ENCODE measurements around the gene ATXN10.
"Not testable (repeated sequence)": the region's sequence is repeated elsewhere in the genome, so short reads cannot be mapped to it uniquely, and the experiment has no call there.

ATXN10 gene

GRCh38 chr22:45709060-45709739, 37.6 kb downstream of the ATXN10 start:
- DNase-seq (ENCODE audit: low read depth in 2 of 2): no peak

DNA sequence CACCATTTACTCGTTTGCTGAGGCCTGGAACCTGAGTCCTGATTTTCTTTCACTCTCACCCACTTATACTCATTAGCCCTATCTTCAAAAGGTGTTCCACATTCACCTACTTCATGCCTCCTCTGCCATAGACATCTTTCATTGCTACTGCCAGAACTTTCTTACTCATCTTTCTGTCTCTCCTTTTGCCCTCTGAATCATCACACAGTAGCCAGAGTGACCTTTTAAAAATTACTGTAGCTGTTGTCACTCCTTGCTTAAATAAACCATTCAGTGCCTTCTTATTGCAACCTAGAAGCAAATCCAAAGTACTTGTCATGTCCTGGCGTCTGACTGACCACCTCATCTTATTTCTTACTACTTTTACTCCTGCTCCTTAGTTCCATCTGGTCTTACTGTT, 38.2 kb downstream of the ATXN10 start:
- DNase-seq (ENCODE audit: low read depth in 2 of 2): no peak

- DNase-seq (ENCODE audit: low read depth in 2 of 2): no peak
Measured at GRCh38 chr22:45710469-45710868, 38.8 kb downstream of the ATXN10 start.

DNA sequence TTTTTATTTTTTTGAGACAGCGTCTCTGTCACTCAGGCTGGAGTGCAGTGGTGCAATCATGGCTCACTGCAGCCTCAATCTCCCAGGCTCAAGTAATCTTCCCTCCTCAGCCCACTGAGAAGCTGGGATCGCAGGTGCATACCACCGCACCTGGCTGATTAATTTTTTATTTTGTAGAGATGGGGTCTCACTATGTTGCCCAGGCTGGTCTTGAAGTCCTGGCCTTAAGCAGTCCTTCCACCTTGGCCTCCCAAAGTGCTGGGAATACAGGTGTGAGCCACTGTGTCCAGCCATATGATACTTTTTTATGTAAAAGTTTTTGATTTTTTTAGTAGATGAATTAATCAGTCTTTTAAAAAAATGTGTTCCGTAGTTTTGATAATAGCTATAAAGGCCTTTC, 42.8 kb downstream of the ATXN10 start:
- DNase-seq (ENCODE audit: low read depth in 2 of 2): not testable (repeated sequence)

DNA sequence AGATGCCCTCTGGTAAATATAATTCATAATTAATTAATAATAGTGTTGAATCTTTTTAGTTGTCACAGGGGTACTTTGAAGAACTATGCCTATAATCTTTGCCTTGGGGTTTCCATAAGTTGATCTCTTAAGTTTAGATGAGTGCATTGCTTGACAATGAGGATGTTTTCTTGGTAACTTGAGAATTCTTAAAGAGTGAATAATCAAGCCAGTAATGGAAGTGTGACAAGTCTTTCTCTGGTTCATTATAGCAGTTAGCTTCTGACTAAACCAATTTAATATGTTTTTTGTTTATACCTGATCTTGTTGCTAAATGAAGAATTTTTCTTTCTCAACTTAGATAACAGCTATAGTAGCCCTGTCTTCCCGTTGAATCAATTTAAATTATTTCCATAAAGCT, 46.2 kb downstream of the ATXN10 start:
- no peak for DNase-seq (ENCODE audit: low read depth in 2 of 2)

DNA sequence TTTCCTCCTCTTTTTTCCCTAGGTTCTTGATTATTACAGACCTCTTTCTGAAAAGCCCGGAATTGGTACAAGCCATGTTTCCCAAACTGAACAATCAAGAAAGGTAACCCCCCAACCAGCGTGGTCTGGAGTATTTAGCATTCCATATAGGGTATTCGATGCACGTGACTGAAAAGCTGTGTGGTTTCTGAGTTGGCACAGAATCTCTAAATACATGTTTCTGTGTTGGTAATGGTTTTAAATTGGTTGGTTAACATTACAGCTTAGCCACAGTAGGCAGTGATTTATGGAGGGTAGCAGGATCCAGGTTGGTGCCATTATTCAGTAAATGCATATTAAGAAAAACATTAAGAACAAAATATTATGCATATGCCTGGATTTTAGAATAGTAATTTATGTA, 46.8 kb downstream of the ATXN10 start:
- DNase-seq (ENCODE audit: low read depth in 2 of 2): no peak

GRCh38 chr22:45720839-45721378, 49.3 kb downstream of the ATXN10 start:
- no peak for DNase-seq (ENCODE audit: low read depth in 2 of 2)

- no peak for DNase-seq (ENCODE audit: low read depth in 2 of 2)
Measured at GRCh38 chr22:45722006-45722405, 50.4 kb downstream of the ATXN10 start.

GRCh38 chr22:45726081-45726480, 54.4 kb downstream of the ATXN10 start:
- no peak for DNase-seq (ENCODE audit: low read depth in 2 of 2)

- DNase-seq (ENCODE audit: low read depth in 2 of 2): no peak
Measured at GRCh38 chr22:45731041-45731797, 59.6 kb downstream of the ATXN10 start.

GRCh38 chr22:45731798-45732495, 60.3 kb downstream of the ATXN10 start:
- DNase-seq (ENCODE audit: low read depth in 2 of 2): no peak

DNA sequence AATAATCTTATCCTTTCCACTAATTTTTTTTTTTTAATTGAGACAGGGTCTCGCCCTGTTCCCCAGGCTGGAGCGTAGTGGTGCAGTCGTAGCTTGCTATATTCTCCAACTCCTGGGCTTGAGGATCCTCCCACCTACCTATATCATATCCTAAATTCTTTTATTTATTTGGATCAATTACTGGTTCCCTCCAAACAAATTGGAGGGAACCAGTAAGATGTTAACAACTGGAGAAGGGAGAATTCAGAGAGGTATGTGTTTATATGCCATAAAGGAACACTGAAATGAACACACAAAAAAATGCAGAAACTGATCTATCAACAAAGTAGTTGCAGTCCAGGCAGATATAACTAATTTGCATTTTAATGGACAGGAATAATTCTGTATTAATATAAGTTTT, 63.6 kb downstream of the ATXN10 start:
- DNase-seq (ENCODE audit: low read depth in 2 of 2): no peak

GRCh38 chr22:45738206-45738605, 66.6 kb downstream of the ATXN10 start:
- DNase-seq (ENCODE audit: low read depth in 2 of 2): no peak

DNA sequence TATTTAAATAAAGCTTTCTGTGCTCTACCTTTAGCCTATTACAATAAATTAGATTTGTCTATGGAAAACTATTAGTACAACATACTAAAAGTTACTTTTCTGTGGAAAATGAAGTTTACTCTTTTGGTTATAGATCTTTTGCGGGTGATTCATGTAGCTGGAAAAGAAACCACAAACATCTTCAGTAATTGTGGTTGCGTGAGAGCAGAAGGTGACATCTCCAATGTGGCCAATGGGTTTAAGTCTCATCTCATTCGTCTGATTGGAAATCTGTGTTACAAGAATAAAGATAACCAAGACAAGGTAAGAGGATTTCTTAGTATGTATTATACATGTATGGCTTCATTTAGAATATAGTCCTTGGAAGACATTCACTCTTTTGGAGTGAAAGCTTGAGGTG, 68.6 kb downstream of the ATXN10 start:
- no peak for DNase-seq (ENCODE audit: low read depth in 2 of 2)

GRCh38 chr22:45742866-45743450, 71.3 kb downstream of the ATXN10 start:
- DNase-seq (ENCODE audit: low read depth in 2 of 2): no peak

- DNase-seq (ENCODE audit: low read depth in 2 of 2): no peak
Measured at GRCh38 chr22:45743687-45744086, 72.1 kb downstream of the ATXN10 start.

GRCh38 chr22:45744442-45744841, 72.8 kb downstream of the ATXN10 start:
- DNase-seq (ENCODE audit: low read depth in 2 of 2): no peak

GRCh38 chr22:45750626-45751025, 79.0 kb downstream of the ATXN10 start:
- no peak for DNase-seq (ENCODE audit: low read depth in 2 of 2)

- DNase-seq (ENCODE audit: low read depth in 2 of 2): no peak
Measured at GRCh38 chr22:45752036-45752435, 80.4 kb downstream of the ATXN10 start.

GRCh38 chr22:45754822-45755221, 83.2 kb downstream of the ATXN10 start:
- no peak for DNase-seq (ENCODE audit: low read depth in 2 of 2)

DNA sequence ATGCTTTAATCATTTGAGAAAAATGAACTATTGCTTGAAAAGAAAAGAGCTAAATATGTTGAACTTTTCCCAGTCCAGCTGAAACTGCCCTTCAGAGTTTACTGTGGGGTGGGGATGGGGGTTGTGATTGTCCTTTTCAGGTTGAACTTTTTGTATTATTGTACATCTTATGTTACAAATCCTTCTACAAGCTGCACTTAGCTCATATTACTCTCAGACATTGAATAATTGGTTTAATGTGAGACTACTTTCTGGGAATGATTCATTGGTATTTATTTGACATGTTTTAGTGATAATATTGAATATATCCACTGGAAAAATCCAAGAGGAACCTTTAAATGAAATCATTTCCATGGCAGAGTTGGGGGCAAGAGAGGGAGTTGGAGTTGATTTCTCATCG, 84.9 kb downstream of the ATXN10 start:
- DNase-seq (ENCODE audit: low read depth in 2 of 2): no peak

GRCh38 chr22:45757068-45757467, 85.4 kb downstream of the ATXN10 start:
- DNase-seq (ENCODE audit: low read depth in 2 of 2): no peak
